Gastrocnemius medialis (tissue), 4 donors: ENCODE results near the gene GSPT1.

ENCODE experiments used
- CTCF ChIP-seq, 5 experiments: fragments of 450-650 bp in 3 of 5; fragments of 200-600 bp in 2 of 5; sonication (generic) in 2 of 5; IDR thresholded peaks in 4 of 5; conservative IDR thresholded peaks in 1 of 5; 1 replicate in 4 of 5; 2 replicates in 1 of 5; pipeline ENCODE4 v1.5.1; 2016 to 2019; ENCODE audit warnings: antibody characterized with exemption in 5 of 5, mild to moderate bottlenecking in 3 of 5, moderate library complexity in 3 of 5
- POLR2A ChIP-seq, 2 donors: fragments of 450-650 bp; IDR thresholded peaks; one replicate each; pipeline ENCODE4 v1.6.1; 2017; ENCODE audit warnings: antibody characterized with exemption in 2 of 2, mild to moderate bottlenecking in 2 of 2, moderate library complexity in 2 of 2

GRCh38 chr16:11868412-11868980, 47.3 kb downstream of the GSPT1 start:
- TF ChIP-seq CTCF (IDR thresholded peaks at IDR 0.05 in 4 of 5, conservative IDR thresholded peaks at IDR 0.05 in 1 of 5) (no peak), POLR2A (IDR thresholded peaks at IDR 0.05) (no peak)
